ENCODE measurements around the gene GPC5. TPM values are rescaled to one million over a fixed set of nuclear protein-coding genes. Genes with fewer than 3 reads are reported as not detected.

Gene GPC5
- polyA plus RNA-seq, 6 donors from 2014 or later: 0.30 to 1.0 (median 0.40) TPM; not detected in 3

- H3K36me3 Mint-ChIP-seq: no peaks in the 10 kb centered on the region
- H3K27ac Mint-ChIP-seq: no peak overlapping the region
- no peak overlapping the region for H3K4me3 Mint-ChIP-seq
- H3K27me3 Mint-ChIP-seq: no peaks in the 10 kb centered on the region
- ATAC-seq (ENCODE audit: low read depth in 2 of 2) (no peak), DNase-seq (no peak)
- peaks cover 2 to 9% (median 4%) of the 10 kb centered on the region in 7 donors for H3K9me3 Mint-ChIP-seq
- H3K4me1 Mint-ChIP-seq: no peaks in the 10 kb centered on the region
Measured at GRCh38 chr13:91609353-91609752, 210.9 kb downstream of the GPC5 start.

GRCh38 chr13:91618315-91618714, 219.9 kb downstream of the GPC5 start:
- ATAC-seq (ENCODE audit: low read depth in 2 of 2) (no peak), DNase-seq (no peak)
- Mint-ChIP-seq H3K4me1 (no peaks in the 10 kb centered on the region), H3K27me3 (no peaks in the 10 kb centered on the region), H3K4me3 (no peak overlapping the region), H3K27ac (no peak overlapping the region), H3K36me3 (no peaks in the 10 kb centered on the region), H3K9me3 (peaks cover 0 to 11% (median 8%) of the 10 kb centered on the region in 7 donors)

GRCh38 chr13:91620670-91621141, 222.3 kb downstream of the GPC5 start:
- H3K27me3 Mint-ChIP-seq: no peaks in the 10 kb centered on the region
- H3K4me3 Mint-ChIP-seq: no peak overlapping the region
- H3K36me3 Mint-ChIP-seq: no peaks in the 10 kb centered on the region
- DNase-seq (no peak), ATAC-seq (ENCODE audit: low read depth in 2 of 2) (no peak)
- H3K27ac Mint-ChIP-seq: no peak overlapping the region
- H3K9me3 Mint-ChIP-seq: peaks cover 0 to 6% (median 5%) of the 10 kb centered on the region in 7 donors
- no peaks in the 10 kb centered on the region for H3K4me1 Mint-ChIP-seq

- H3K36me3 Mint-ChIP-seq: no peaks in the 10 kb centered on the region
Measured at GRCh38 chr13:91621161-91621560, 222.7 kb downstream of the GPC5 start.

GRCh38 chr13:91621963-91622362, 223.5 kb downstream of the GPC5 start:
- Mint-ChIP-seq H3K9me3 (peaks cover 0 to 6% (median 4%) of the 10 kb centered on the region in 7 donors), H3K27me3 (no peaks in the 10 kb centered on the region), H3K4me3 (no peak overlapping the region), H3K4me1 (no peaks in the 10 kb centered on the region), H3K36me3 (no peaks in the 10 kb centered on the region), H3K27ac (no peak overlapping the region)
- ATAC-seq (ENCODE audit: low read depth in 2 of 2): no peak
- no peak for DNase-seq

More at GRCh38 chr13:91621161-91621560, 222.7 kb downstream of the GPC5 start:
- DNase-seq (no peak), ATAC-seq (ENCODE audit: low read depth in 2 of 2) (no peak)
- no peaks in the 10 kb centered on the region for H3K27me3 Mint-ChIP-seq
- peaks cover 0 to 6% (median 5%) of the 10 kb centered on the region in 7 donors for H3K9me3 Mint-ChIP-seq
- H3K27ac Mint-ChIP-seq: no peak overlapping the region
- H3K4me1 Mint-ChIP-seq: no peaks in the 10 kb centered on the region
- H3K4me3 Mint-ChIP-seq: no peak overlapping the region

- Mint-ChIP-seq H3K4me3 (no peak overlapping the region), H3K27ac (no peak overlapping the region), H3K27me3 (no peaks in the 10 kb centered on the region), H3K36me3 (no peaks in the 10 kb centered on the region), H3K9me3 (peaks cover 0 to 5% (median 2%) of the 10 kb centered on the region in 7 donors), H3K4me1 (no peaks in the 10 kb centered on the region)
- DNase-seq (no peak), ATAC-seq (ENCODE audit: low read depth in 2 of 2) (no peak)
Measured at GRCh38 chr13:91622778-91623550, 224.5 kb downstream of the GPC5 start.

GRCh38 chr13:91627952-91628739, 229.7 kb downstream of the GPC5 start:
- Mint-ChIP-seq H3K4me3 (no peak overlapping the region), H3K27me3 (no peaks in the 10 kb centered on the region), H3K27ac (no peak overlapping the region), H3K36me3 (no peaks in the 10 kb centered on the region), H3K9me3 (peaks cover 0 to 11% (median 2%) of the 10 kb centered on the region in 7 donors), H3K4me1 (no peaks in the 10 kb centered on the region)
- no peak for ATAC-seq (ENCODE audit: low read depth in 2 of 2)
- no peak for DNase-seq

- no peak for ATAC-seq (ENCODE audit: low read depth in 2 of 2)
- Mint-ChIP-seq H3K4me3 (no peak overlapping the region), H3K4me1 (no peaks in the 10 kb centered on the region), H3K9me3 (peaks cover 0 to 11% (median 2%) of the 10 kb centered on the region in 7 donors), H3K36me3 (no peaks in the 10 kb centered on the region), H3K27me3 (no peaks in the 10 kb centered on the region), H3K27ac (no peak overlapping the region)
- no peak for DNase-seq
Measured at GRCh38 chr13:91630946-91631345, 232.5 kb downstream of the GPC5 start.

GRCh38 chr13:91632086-91632485, 233.7 kb downstream of the GPC5 start:
- no peaks in the 10 kb centered on the region for H3K27me3 Mint-ChIP-seq
- H3K36me3 Mint-ChIP-seq: no peaks in the 10 kb centered on the region
- no peak for DNase-seq
- no peak overlapping the region for H3K27ac Mint-ChIP-seq
- H3K9me3 Mint-ChIP-seq: peaks cover 0 to 11% (median 2%) of the 10 kb centered on the region in 7 donors
- no peak for ATAC-seq (ENCODE audit: low read depth in 2 of 2)
- H3K4me3 Mint-ChIP-seq: no peak overlapping the region
- no peaks in the 10 kb centered on the region for H3K4me1 Mint-ChIP-seq

GRCh38 chr13:91639330-91639729, 240.9 kb downstream of the GPC5 start:
- no peak for DNase-seq
- no peak overlapping the region for H3K4me3 Mint-ChIP-seq
- no peaks in the 10 kb centered on the region for H3K27me3 Mint-ChIP-seq
- H3K4me1 Mint-ChIP-seq: no peaks in the 10 kb centered on the region
- H3K36me3 Mint-ChIP-seq: no peaks in the 10 kb centered on the region
- ATAC-seq (ENCODE audit: low read depth in 2 of 2): no peak
- H3K9me3 Mint-ChIP-seq: peaks cover 0 to 8% (median 2%) of the 10 kb centered on the region in 7 donors
- no peak overlapping the region for H3K27ac Mint-ChIP-seq

GRCh38 chr13:91643394-91643793, 245.0 kb downstream of the GPC5 start:
- DNase-seq (no peak), ATAC-seq (ENCODE audit: low read depth in 2 of 2) (no peak)
- Mint-ChIP-seq H3K4me1 (no peaks in the 10 kb centered on the region), H3K27ac (no peak overlapping the region), H3K36me3 (no peaks in the 10 kb centered on the region), H3K27me3 (no peaks in the 10 kb centered on the region), H3K4me3 (no peak overlapping the region), H3K9me3 (peaks cover 0 to 8% (median 2%) of the 10 kb centered on the region in 7 donors)

GRCh38 chr13:91644806-91645205, 246.4 kb downstream of the GPC5 start:
- Mint-ChIP-seq H3K27ac (no peak overlapping the region), H3K4me3 (no peak overlapping the region), H3K27me3 (no peaks in the 10 kb centered on the region), H3K9me3 (peaks cover 0 to 8% (median 3%) of the 10 kb centered on the region in 7 donors), H3K36me3 (no peaks in the 10 kb centered on the region), H3K4me1 (no peaks in the 10 kb centered on the region)
- DNase-seq: no peak
- ATAC-seq (ENCODE audit: low read depth in 2 of 2): no peak

GRCh38 chr13:91647361-91647990, 249.1 kb downstream of the GPC5 start:
- ATAC-seq (ENCODE audit: low read depth in 2 of 2) (no peak), DNase-seq (no peak)
- no peaks in the 10 kb centered on the region for H3K27me3 Mint-ChIP-seq
- H3K27ac Mint-ChIP-seq: no peak overlapping the region
- H3K36me3 Mint-ChIP-seq: no peaks in the 10 kb centered on the region
- H3K9me3 Mint-ChIP-seq: peaks cover 0 to 8% (median 3%) of the 10 kb centered on the region in 7 donors
- no peaks in the 10 kb centered on the region for H3K4me1 Mint-ChIP-seq
- no peak overlapping the region for H3K4me3 Mint-ChIP-seq
